Measurements from ENCODE around the gene NINJ1. TPM values are rescaled to one million over a fixed set of nuclear protein-coding genes. Genes with fewer than 3 reads are reported as not detected.
"Not testable (repeated sequence)": the region's sequence is repeated elsewhere in the genome, so short reads cannot be mapped to it uniquely, and the experiment has no call there.

NINJ1 gene
- polyA plus RNA-seq, 5 donors = 33.7 to 51.0 (median 35.6) TPM

DNA sequence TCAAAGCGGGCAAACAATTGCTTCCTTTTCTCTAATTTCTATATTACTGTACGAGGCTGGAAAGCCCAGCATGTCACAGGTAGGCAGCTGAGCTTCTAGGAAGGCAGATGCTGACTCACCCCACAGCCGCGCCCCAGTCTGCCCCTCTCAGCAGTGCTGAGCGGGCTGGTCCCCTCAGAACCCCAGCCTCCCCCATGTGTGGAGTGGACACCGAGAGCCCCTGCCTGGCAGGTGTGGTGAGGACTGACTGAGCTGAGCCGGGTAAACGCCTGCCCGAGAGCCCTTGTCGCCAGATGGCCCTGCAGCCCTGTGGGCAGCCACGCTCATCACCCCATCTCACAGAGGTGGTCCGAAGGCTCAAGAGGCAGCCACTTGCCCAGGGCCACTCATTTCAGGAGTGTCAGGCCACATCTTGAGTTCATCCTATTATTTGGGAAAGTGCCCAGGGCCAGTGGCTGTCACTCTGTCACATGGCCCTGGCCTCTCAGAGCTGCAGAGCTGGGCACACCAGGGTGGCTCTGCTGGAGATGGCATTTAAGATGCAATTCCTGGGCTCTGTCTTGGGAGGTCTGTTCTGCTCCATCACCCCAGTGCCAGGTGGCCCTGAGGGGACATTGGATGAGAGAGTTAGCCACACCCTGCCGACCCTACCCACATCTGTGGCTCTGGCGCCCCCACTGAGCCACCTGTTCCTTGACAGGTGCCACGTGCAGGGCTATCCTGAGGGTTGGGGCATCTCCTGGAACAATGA is 25.6 kb downstream of the NINJ1 start:
- DNase-seq = no peak

GRCh38 chr9:93107825-93108161 is 26.3 kb downstream of the NINJ1 start:
- no peak for DNase-seq

GRCh38 chr9:93107151-93107824 is 26.8 kb downstream of the NINJ1 start:
- no peak for DNase-seq

DNA sequence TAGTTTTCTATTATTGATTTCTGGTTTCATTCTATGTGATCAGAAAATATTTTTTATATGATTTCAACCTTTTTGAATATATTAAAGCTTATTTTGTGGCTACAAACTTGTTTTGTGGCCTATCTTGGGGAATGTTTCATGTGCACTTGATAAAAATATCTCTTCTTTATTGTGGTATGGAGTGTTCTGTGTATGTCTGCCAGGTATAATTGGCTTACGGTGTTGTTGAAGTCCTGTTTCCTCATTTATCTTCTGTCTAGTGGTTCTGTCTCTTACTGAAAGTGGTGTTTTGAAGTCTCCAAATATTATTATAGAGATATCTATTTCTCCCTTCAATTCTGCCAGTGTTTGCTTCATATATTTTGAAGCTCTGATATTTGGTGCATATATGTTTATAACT is 28.4 kb downstream of the NINJ1 start:
- no peak for DNase-seq

GRCh38 chr9:93101086-93101485 is 33.0 kb downstream of the NINJ1 start:
- DNase-seq = not testable (repeated sequence)

DNA sequence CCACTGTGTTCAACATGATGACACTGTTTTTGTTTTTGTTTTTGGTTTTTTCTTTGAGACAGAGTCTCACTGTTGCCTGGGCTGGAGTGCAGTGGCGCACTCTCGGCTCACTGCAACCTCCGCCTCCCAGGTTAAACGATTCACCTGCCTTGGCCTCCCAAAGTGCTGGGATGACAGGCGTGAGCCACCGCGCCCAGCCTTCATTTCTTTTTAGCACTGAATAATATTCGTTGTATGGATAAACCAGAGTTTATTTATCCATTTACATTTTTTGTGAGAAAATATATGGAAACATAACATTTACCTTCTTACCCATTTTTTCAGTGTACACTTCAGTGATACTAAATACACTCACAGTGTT is 33.8 kb downstream of the NINJ1 start:
- no peak for DNase-seq

GRCh38 chr9:93099551-93100275 is 34.3 kb downstream of the NINJ1 start:
- no peak for DNase-seq

DNA sequence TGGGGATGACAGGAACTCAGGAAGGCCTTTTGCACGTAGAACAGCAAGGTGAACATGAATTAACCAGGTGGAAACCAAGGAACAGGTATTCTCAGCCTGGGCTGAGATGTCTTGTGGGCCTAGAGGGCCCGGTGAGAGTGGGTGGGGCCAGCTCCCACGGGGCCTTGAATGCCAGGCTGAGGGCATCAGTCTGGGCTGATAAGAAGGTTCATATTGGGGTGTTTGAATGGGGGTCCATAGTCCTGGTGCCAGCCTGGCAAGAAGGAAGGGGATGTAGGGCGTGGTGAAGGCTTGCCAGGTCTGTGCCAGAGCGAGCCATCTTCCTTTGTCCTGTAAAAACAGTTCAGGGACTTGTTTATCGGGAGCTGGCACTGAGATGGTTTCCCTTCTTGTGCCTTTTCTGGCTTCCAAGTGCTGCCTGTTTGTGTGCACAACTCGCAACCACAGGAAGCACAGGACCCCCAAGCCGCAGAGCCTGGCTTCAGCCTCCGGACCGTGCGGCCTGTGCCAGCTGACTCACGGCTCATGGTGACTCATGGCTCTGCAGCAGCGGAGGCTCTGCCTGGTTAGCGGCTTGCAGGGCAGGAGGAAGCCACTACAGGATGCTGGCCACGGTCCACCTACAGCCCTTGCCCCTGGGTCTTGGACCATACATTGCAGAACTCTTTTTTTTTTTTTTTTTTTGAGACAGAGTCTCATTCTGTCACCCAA is 35.7 kb downstream of the NINJ1 start:
- DNase-seq = no peak

DNA sequence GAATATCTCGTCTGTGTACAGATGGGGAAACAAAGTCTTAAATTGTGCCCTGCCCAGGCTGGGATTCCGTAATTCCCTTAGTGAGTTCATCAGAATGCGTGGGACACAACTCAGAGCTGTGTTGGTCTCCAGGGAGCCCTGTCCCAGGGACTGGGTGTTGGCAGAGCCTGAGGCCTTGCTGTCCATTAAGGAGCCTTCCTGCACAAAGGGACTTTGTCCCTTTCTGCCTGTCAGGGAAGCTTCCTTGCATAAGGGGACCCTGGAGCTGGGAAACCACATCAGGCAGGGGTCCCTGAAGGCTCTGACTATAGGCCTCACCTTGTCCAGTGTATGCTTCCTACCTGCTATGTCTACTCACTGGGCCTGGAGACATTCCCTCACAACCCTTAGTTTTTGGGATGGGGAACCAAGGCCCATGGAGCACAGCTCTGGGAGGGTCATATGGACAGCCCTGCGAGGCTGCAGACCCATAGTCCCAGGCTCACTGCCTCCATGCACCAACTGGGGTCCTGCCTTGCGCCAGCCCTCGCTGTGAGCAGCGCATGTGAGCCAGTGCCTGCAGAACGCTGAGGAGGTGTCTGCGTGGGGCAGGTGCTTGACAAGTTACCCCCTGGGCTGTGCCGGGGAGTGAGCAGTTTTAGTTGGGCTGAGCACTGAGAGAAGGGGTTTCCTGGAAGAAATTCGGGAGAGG is 36.4 kb downstream of the NINJ1 start:
- no peak for DNase-seq

- DNase-seq = no peak
These were observed 37.2 kb downstream of the NINJ1 start for GRCh38 chr9:93096811-93097382.

- peak in 1 of 2 donors; percentile 38 for DNase-seq
These were observed 37.8 kb downstream of the NINJ1 start, which contains the start of gene CARD19 for GRCh38 chr9:93096131-93096802. Gene CARD19 (plus strand): TSS chr9:93096217. CDS start chr9:93096346, 129 bp downstream.

GRCh38 chr9:93095205-93096130 is 38.6 kb downstream of the NINJ1 start:
- peak; percentile 99 for DNase-seq

GRCh38 chr9:93094658-93095204 is 39.3 kb downstream of the NINJ1 start:
- peak; percentile 41 to 50 for DNase-seq

DNA sequence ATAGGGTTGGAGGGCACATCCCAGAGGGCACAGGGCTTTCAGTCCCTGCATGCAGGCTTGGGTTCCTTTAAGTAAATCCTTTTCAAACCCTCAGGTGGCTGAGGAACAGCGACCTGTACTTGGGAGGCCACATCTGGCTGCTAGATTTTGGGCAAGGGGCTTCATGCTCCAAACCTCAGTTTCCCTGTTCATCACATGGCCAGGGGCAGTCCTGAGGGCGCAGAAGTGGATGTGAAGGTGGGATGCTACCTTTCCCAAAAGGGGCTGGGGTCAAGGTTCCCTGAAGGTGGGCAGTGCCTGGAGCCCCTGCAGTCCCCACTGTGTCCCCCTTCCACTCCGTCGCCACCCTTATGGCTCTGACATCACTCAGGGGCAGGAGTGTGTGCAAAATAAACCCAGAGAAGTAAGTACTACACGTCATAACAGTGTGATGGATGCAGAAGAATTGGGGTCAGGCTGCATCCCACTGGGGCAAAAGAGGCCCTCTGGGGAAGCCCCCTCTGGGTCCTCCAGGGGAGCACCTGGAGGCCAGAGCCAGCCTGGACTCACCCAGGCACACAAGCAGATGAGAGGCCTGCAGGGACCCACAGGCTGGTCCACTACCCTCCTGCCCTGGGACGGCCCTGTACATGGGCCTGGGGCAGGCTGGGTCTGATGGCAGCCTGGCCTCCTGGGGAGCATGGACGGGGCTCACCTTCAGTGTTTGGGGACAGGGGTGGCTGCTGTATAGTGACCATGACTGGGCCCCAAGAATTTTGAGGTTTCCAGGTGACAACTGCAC is 40.0 kb downstream of the NINJ1 start:
- no peak for DNase-seq

DNA sequence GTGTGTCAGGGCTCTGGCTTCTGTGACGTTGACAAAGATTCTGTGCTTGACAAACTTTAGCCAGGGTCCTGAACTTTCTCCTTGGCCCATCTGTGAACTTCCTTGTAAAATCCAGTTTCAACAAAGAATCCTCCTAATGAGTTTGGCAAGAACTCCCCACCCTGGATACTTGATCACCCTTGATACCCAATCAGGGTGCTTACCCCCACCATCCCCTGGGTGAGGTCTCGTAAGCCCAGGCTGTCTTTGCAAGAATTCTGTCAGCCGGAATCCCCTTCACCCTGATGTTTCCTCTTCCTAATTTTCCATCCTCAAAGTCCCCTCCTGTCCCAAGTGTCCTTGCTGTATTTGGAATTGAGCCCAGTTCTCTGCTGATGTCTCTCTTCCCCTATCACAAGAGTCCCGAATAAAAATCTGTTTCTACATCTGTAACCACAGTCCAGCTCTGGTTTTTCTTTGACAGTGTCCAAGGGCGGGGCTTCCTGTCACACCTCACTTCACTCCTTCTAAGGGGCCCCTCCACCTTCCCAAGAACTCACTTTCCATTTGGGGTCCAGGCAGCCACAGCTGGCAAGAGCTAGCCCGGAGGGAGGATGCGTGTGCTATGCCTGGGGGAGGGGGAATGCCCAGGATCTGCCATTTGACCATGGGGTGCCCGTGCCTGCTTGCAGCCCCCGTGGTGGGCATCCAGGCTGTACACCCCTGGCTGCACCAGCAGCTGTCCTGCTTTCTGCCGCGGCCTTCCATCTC is 40.7 kb downstream of the NINJ1 start:
- peak in 1 of 2 donors; percentile 28 for DNase-seq

DNA sequence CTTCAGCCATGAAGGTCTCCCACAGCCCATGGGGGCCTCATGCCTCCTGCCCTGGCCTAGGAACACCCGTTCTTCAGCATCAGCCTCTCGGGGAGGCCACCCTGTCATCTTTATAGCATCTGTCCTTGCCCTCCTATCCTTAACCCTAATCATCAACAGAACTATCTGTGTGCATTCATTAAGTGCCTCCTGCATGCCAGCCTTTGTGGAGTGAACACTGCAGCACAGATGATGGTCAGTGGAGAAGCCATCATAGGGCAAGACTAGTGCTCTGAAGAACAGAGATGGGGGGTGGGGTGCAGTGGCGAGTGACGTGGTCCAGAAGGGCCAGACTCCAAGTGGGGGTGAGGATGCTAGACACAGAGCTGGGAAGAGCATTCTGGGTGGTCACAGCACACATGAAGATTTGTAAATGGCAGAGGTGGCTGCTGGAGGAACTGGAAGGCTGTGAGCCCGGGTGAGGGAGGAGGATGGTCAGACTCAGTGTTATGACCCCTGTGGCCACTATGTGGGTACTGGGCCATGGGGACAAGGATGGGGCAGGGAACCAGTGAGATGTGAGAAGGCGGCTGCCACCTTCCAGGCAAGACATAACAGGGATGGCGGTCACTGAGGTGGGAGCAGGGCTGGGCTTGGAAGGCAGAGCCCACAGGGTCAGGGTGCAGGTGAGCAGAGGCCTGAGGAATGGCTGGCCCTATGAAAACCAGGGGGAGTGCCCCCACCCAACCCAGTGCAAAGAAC is 41.6 kb downstream of the NINJ1 start:
- no peak for DNase-seq

Data from right lung (tissue), 5 donors.